ENCODE measurements around the gene HRK. TPM values are rescaled to one million over a fixed set of nuclear protein-coding genes. Genes with fewer than 3 reads are reported as not detected.

Gene HRK
- total RNA-seq, 1 experiment from 2014 or later = 1.2 TPM

GRCh38 chr12:116837097-116837496 lies 44.1 kb downstream of the HRK start:
- DNase-seq = no peak
- Histone ChIP-seq H3K4me3 (ENCODE audit: low read length) (no peak overlapping the region), H3K4me1 (ENCODE audit: low read length) (peaks cover 25% of the 10 kb centered on the region), H3K27ac (ENCODE audit: low read length) (no peak overlapping the region), H3K79me2 (ENCODE audit: low read length) (no peaks in the 10 kb centered on the region), H3K4me2 (ENCODE audit: low read depth, low read length, poor library complexity, severe bottlenecking) (no peak overlapping the region), H3K9me3 (ENCODE audit: low read length) (no peaks in the 10 kb centered on the region), H3K9ac (ENCODE audit: low read length) (no peak overlapping the region), H3K36me3 (ENCODE audit: insufficient read depth, low read length) (no peaks in the 10 kb centered on the region), H2AFZ (ENCODE audit: low read length) (no peak overlapping the region), H3K27me3 (ENCODE audit: low read length) (no peaks in the 10 kb centered on the region), H4K20me1 (ENCODE audit: insufficient read depth, low read depth, low read length) (no peaks in the 10 kb centered on the region), H3K9me2 (replicated peaks; ENCODE audit: insufficient read depth, low read length) (no peaks in the 10 kb centered on the region)

- Histone ChIP-seq H3K27me3 (ENCODE audit: low read length) (no peaks in the 10 kb centered on the region), H3K9me3 (ENCODE audit: low read length) (no peaks in the 10 kb centered on the region), H3K36me3 (ENCODE audit: insufficient read depth, low read length) (no peaks in the 10 kb centered on the region)
These were observed 45.8 kb downstream of the HRK start for GRCh38 chr12:116835484-116835883.

GRCh38 chr12:116833474-116833873 lies 47.8 kb downstream of the HRK start:
- no peaks in the 10 kb centered on the region for H3K79me2 ChIP-seq (ENCODE audit: low read length)
- H3K4me3 ChIP-seq (ENCODE audit: low read length) = no peak overlapping the region
- H4K20me1 ChIP-seq (ENCODE audit: insufficient read depth, low read depth, low read length) = no peaks in the 10 kb centered on the region
- peaks cover 15% of the 10 kb centered on the region for H3K4me1 ChIP-seq (ENCODE audit: low read length)
- no peaks in the 10 kb centered on the region for H3K27me3 ChIP-seq (ENCODE audit: low read length)
- H3K27ac ChIP-seq (ENCODE audit: low read length) = no peak overlapping the region
- no peaks in the 10 kb centered on the region for H3K9me3 ChIP-seq (ENCODE audit: low read length)
- H3K9ac ChIP-seq (ENCODE audit: low read length) = no peak overlapping the region
- H3K36me3 ChIP-seq (ENCODE audit: insufficient read depth, low read length) = no peaks in the 10 kb centered on the region
- no peak overlapping the region for H2AFZ ChIP-seq (ENCODE audit: low read length)
- no peaks in the 10 kb centered on the region for H3K9me2 ChIP-seq (replicated peaks; ENCODE audit: insufficient read depth, low read length)
- H3K4me2 ChIP-seq (ENCODE audit: low read depth, low read length, poor library complexity, severe bottlenecking) = no peak overlapping the region
- no peak for DNase-seq

More at GRCh38 chr12:116835484-116835883, 45.8 kb downstream of the HRK start:
- no peak for DNase-seq
- Histone ChIP-seq H3K27ac (ENCODE audit: low read length) (no peak overlapping the region), H3K4me3 (ENCODE audit: low read length) (no peak overlapping the region), H3K9ac (ENCODE audit: low read length) (no peak overlapping the region), H3K4me1 (ENCODE audit: low read length) (peaks cover 25% of the 10 kb centered on the region), H2AFZ (ENCODE audit: low read length) (no peak overlapping the region), H3K9me2 (replicated peaks; ENCODE audit: insufficient read depth, low read length) (no peaks in the 10 kb centered on the region), H3K79me2 (ENCODE audit: low read length) (no peaks in the 10 kb centered on the region), H3K4me2 (ENCODE audit: low read depth, low read length, poor library complexity, severe bottlenecking) (no peak overlapping the region), H4K20me1 (ENCODE audit: insufficient read depth, low read depth, low read length) (no peaks in the 10 kb centered on the region)

- Histone ChIP-seq H4K20me1 (ENCODE audit: insufficient read depth, low read depth, low read length) (no peaks in the 10 kb centered on the region), H3K9me3 (ENCODE audit: low read length) (no peaks in the 10 kb centered on the region), H2AFZ (ENCODE audit: low read length) (no peak overlapping the region), H3K4me2 (ENCODE audit: low read depth, low read length, poor library complexity, severe bottlenecking) (no peak overlapping the region), H3K4me3 (ENCODE audit: low read length) (no peak overlapping the region), H3K27ac (ENCODE audit: low read length) (no peak overlapping the region), H3K27me3 (ENCODE audit: low read length) (no peaks in the 10 kb centered on the region), H3K9ac (ENCODE audit: low read length) (no peak overlapping the region), H3K9me2 (replicated peaks; ENCODE audit: insufficient read depth, low read length) (no peaks in the 10 kb centered on the region), H3K79me2 (ENCODE audit: low read length) (no peaks in the 10 kb centered on the region), H3K36me3 (ENCODE audit: insufficient read depth, low read length) (no peaks in the 10 kb centered on the region), H3K4me1 (ENCODE audit: low read length) (peaks cover 4% of the 10 kb centered on the region)
- no peak for DNase-seq
These were observed 48.9 kb downstream of the HRK start for GRCh38 chr12:116832353-116832752.

GRCh38 chr12:116827432-116827831 lies 53.8 kb downstream of the HRK start:
- Histone ChIP-seq H3K4me3 (ENCODE audit: low read length) (no peak overlapping the region), H3K9me2 (replicated peaks; ENCODE audit: insufficient read depth, low read length) (no peaks in the 10 kb centered on the region), H3K9me3 (ENCODE audit: low read length) (no peaks in the 10 kb centered on the region), H3K9ac (ENCODE audit: low read length) (no peak overlapping the region), H4K20me1 (ENCODE audit: insufficient read depth, low read depth, low read length) (no peaks in the 10 kb centered on the region), H3K79me2 (ENCODE audit: low read length) (no peaks in the 10 kb centered on the region), H3K27ac (ENCODE audit: low read length) (no peak overlapping the region), H2AFZ (ENCODE audit: low read length) (no peak overlapping the region), H3K27me3 (ENCODE audit: low read length) (no peaks in the 10 kb centered on the region), H3K4me1 (ENCODE audit: low read length) (no peaks in the 10 kb centered on the region), H3K4me2 (ENCODE audit: low read depth, low read length, poor library complexity, severe bottlenecking) (no peak overlapping the region), H3K36me3 (ENCODE audit: insufficient read depth, low read length) (no peaks in the 10 kb centered on the region)
- no peak for DNase-seq

GRCh38 chr12:116821291-116821690 lies 60.0 kb downstream of the HRK start:
- no peak overlapping the region for H3K4me3 ChIP-seq (ENCODE audit: low read length)
- peaks cover 22% of the 10 kb centered on the region for H3K4me1 ChIP-seq (ENCODE audit: low read length)

GRCh38 chr12:116820064-116820656 lies 61.1 kb downstream of the HRK start:
- no peaks in the 10 kb centered on the region for H3K36me3 ChIP-seq (ENCODE audit: insufficient read depth, low read length)
- no peaks in the 10 kb centered on the region for H3K9me3 ChIP-seq (ENCODE audit: low read length)
- H3K9ac ChIP-seq (ENCODE audit: low read length) = no peak overlapping the region
- H3K4me1 ChIP-seq (ENCODE audit: low read length) = peaks cover 22% of the 10 kb centered on the region
- no peaks in the 10 kb centered on the region for H3K9me2 ChIP-seq (replicated peaks; ENCODE audit: insufficient read depth, low read length)
- peak overlapping the region; percentile 97 for H3K4me2 ChIP-seq (ENCODE audit: low read depth, low read length, poor library complexity, severe bottlenecking)
- H3K79me2 ChIP-seq (ENCODE audit: low read length) = no peaks in the 10 kb centered on the region
- no peak overlapping the region for H3K27ac ChIP-seq (ENCODE audit: low read length)
- H4K20me1 ChIP-seq (ENCODE audit: insufficient read depth, low read depth, low read length) = no peaks in the 10 kb centered on the region
- H3K27me3 ChIP-seq (ENCODE audit: low read length) = no peaks in the 10 kb centered on the region
- H3K4me3 ChIP-seq (ENCODE audit: low read length) = peak overlapping the region; percentile 85; the same call in 1 of the 2 replicates
- DNase-seq = no peak
- no peak overlapping the region for H2AFZ ChIP-seq (ENCODE audit: low read length)

More at GRCh38 chr12:116821291-116821690, 60.0 kb downstream of the HRK start:
- Histone ChIP-seq H3K9me2 (replicated peaks; ENCODE audit: insufficient read depth, low read length) (no peaks in the 10 kb centered on the region), H3K27ac (ENCODE audit: low read length) (no peak overlapping the region), H3K27me3 (ENCODE audit: low read length) (no peaks in the 10 kb centered on the region), H3K4me2 (ENCODE audit: low read depth, low read length, poor library complexity, severe bottlenecking) (no peak overlapping the region), H3K36me3 (ENCODE audit: insufficient read depth, low read length) (no peaks in the 10 kb centered on the region), H3K9me3 (ENCODE audit: low read length) (no peaks in the 10 kb centered on the region), H3K79me2 (ENCODE audit: low read length) (no peaks in the 10 kb centered on the region), H2AFZ (ENCODE audit: low read length) (no peak overlapping the region), H3K9ac (ENCODE audit: low read length) (no peak overlapping the region), H4K20me1 (ENCODE audit: insufficient read depth, low read depth, low read length) (no peaks in the 10 kb centered on the region)
- DNase-seq = no peak

GRCh38 chr12:116818948-116819832 lies 62.1 kb downstream of the HRK start:
- Histone ChIP-seq H3K79me2 (ENCODE audit: low read length) (no peaks in the 10 kb centered on the region), H3K36me3 (ENCODE audit: insufficient read depth, low read length) (no peaks in the 10 kb centered on the region), H4K20me1 (ENCODE audit: insufficient read depth, low read depth, low read length) (no peaks in the 10 kb centered on the region), H3K27ac (ENCODE audit: low read length) (peak overlapping the region; percentile 40; the same call in 1 of the 2 replicates), H3K27me3 (ENCODE audit: low read length) (no peaks in the 10 kb centered on the region), H3K4me3 (ENCODE audit: low read length) (peak overlapping the region; percentile 85), H3K4me2 (ENCODE audit: low read depth, low read length, poor library complexity, severe bottlenecking) (peak overlapping the region; percentile 97), H3K4me1 (ENCODE audit: low read length) (peaks cover 22% of the 10 kb centered on the region), H3K9me3 (ENCODE audit: low read length) (no peaks in the 10 kb centered on the region), H3K9me2 (replicated peaks; ENCODE audit: insufficient read depth, low read length) (no peaks in the 10 kb centered on the region), H2AFZ (ENCODE audit: low read length) (peak overlapping the region; percentile 90), H3K9ac (ENCODE audit: low read length) (peak overlapping the region; percentile 88)
- DNase-seq = peak; percentile 94
